HL-60/S4 (cell line): ENCODE measurements around the gene SNAP47.

Experiments
- in situ Hi-C: fragments of 300-500 bp; cut with MboI; formaldehyde crosslinking; loops from 2 replicates; pipeline ENCODE4 v1.14.3; 2022; ENCODE audit warnings: low sequenced_read_pairs

Gene SNAP47

GRCh38 chr1:227766653-227767277 is 31.5 kb downstream of the SNAP47 start:
- in situ Hi-C loops = loop anchor here (10.0 kb wide), 1 partner anchor 188 kb away; no protein-coding TSS in a partner anchor

GRCh38 chr1:227767401-227768124 is 32.3 kb downstream of the SNAP47 start:
- in situ Hi-C loops = loop anchor here (10.0 kb wide), 1 partner anchor 187 kb away; no protein-coding TSS in a partner anchor

GRCh38 chr1:227768125-227768439 is 32.8 kb downstream of the SNAP47 start:
- in situ Hi-C loops = loop anchor here (10.0 kb wide), 1 partner anchor 187 kb away; no protein-coding TSS in a partner anchor

- in situ Hi-C loops = loop anchor here (10.0 kb wide), 1 partner anchor 186 kb away; no protein-coding TSS in a partner anchor
Measured at GRCh38 chr1:227768640-227769039, 33.4 kb downstream of the SNAP47 start.

- in situ Hi-C loops = loop anchor here (10.0 kb wide), 1 partner anchor 186 kb away; no protein-coding TSS in a partner anchor
Measured at GRCh38 chr1:227769047-227769935, 34.1 kb downstream of the SNAP47 start.

GRCh38 chr1:227769936-227770494 is 34.8 kb downstream of the SNAP47 start:
- in situ Hi-C loops = loop anchor here (10.0 kb wide), 1 partner anchor 185 kb away; no protein-coding TSS in a partner anchor

- in situ Hi-C loops = no loop called here
Measured at GRCh38 chr1:227770812-227771211, 35.6 kb downstream of the SNAP47 start.

GRCh38 chr1:227771326-227771725 is 36.1 kb downstream of the SNAP47 start:
- in situ Hi-C loops = no loop called here

GRCh38 chr1:227771771-227772170 is 36.5 kb downstream of the SNAP47 start:
- in situ Hi-C loops = no loop called here

GRCh38 chr1:227773558-227773957 is 38.3 kb downstream of the SNAP47 start:
- in situ Hi-C loops = no loop called here

GRCh38 chr1:227774051-227774731 is 39.0 kb downstream of the SNAP47 start:
- in situ Hi-C loops = no loop called here

GRCh38 chr1:227774821-227775661 is 39.8 kb downstream of the SNAP47 start:
- in situ Hi-C loops = no loop called here

GRCh38 chr1:227775841-227776240 is 40.6 kb downstream of the SNAP47 start:
- in situ Hi-C loops = no loop called here

GRCh38 chr1:227776331-227776771 is 41.1 kb downstream of the SNAP47 start:
- in situ Hi-C loops = no loop called here

- in situ Hi-C loops = no loop called here
Measured at GRCh38 chr1:227777156-227777555, 41.9 kb downstream of the SNAP47 start.

GRCh38 chr1:227777646-227778045 is 42.4 kb downstream of the SNAP47 start:
- in situ Hi-C loops = no loop called here

- in situ Hi-C loops = no loop called here
Measured at GRCh38 chr1:227778401-227778947, 43.2 kb downstream of the SNAP47 start.

GRCh38 chr1:227779021-227779441 is 43.8 kb downstream of the SNAP47 start:
- in situ Hi-C loops = no loop called here

- in situ Hi-C loops = no loop called here
Measured at GRCh38 chr1:227779685-227780084, 44.5 kb downstream of the SNAP47 start.
